Kidney (tissue), 14 donors: Measurements from ENCODE around the gene SRGN. TPM values are rescaled to one million over a fixed set of nuclear protein-coding genes. Genes with fewer than 3 reads are reported as not detected.

Source experiments
- DNase-seq, 5 donors: peaks; one replicate each; pipeline ENCODE4 v3.0.0-alpha.2; 2013 to 2020
- FAIRE-seq: peaks from 2 replicates; lab custom pipeline; 2012; peaks lifted over from hg19 to GRCh38; lab: Jason Lieb, UNC
- H3K27ac ChIP-seq, 2 donors: one replicate each; pipeline ENCODE4 v1.7.0; 2013; ENCODE audit warnings: low read depth in 2 of 2, low read length in 2 of 2, inconsistent platforms in 1 of 2
- H3K27me3 ChIP-seq: one replicate; pipeline ENCODE4 v1.7.1; 2013; ENCODE audit warnings: low read length, inconsistent platforms; ENCODE audit not compliant: control insufficient read depth, insufficient read depth
- H3K36me3 ChIP-seq, 3 donors: one replicate each; pipeline versions ENCODE4 v1.7.0 to v1.7.1; 2013; ENCODE audit warnings: low read length in 3 of 3, control low read depth in 1 of 3, inconsistent platforms in 1 of 3; ENCODE audit not compliant: insufficient read depth in 3 of 3, control insufficient read depth in 2 of 3
- H3K4me1 ChIP-seq, 3 donors: one replicate each; pipeline versions ENCODE4 v1.7.0 to v1.7.1; 2013; ENCODE audit warnings: low read length in 3 of 3, inconsistent platforms in 1 of 3, low read depth in 1 of 3; ENCODE audit not compliant: control insufficient read depth in 2 of 3, insufficient read depth in 2 of 3
- H3K4me3 ChIP-seq, 3 donors: one replicate each; pipeline versions ENCODE4 v1.7.0 to v1.8.1; 2013; ENCODE audit warnings: low read length in 3 of 3, control low read depth in 1 of 3, inconsistent platforms in 1 of 3
- H3K9ac ChIP-seq, 3 donors: one replicate each; pipeline versions ENCODE4 v1.7.0 to v1.7.1; 2013; ENCODE audit warnings: low read length in 3 of 3, control low read depth in 1 of 3, inconsistent platforms in 1 of 3
- H3K9me3 ChIP-seq, 3 donors: one replicate each; pipeline versions ENCODE4 v1.7.0 to v1.7.1; 2013; ENCODE audit warnings: low read length in 3 of 3, control low read depth in 1 of 3, inconsistent platforms in 1 of 3; ENCODE audit not compliant: control insufficient read depth in 2 of 3, insufficient read depth in 1 of 3
- intact Hi-C: fragments of 100-400 bp; cut with DNase I; formaldehyde crosslinking; loops from one replicate; pipeline ENCODE4 v1.11.1; 2022
- polyA plus RNA-seq: library from polyadenylated mRNA; stranded (reverse); fragments of 350-450 nt; fragmentation: Illumina TruSeq; extraction: RNeasy Lipid Tissue Mini Kit (QIAGEN cat#74804); gene quantifications from one replicate; pipeline ENCODE4 v1.2.3, GENCODE V29; 2014; ENCODE audit warnings: low read depth, low replicate concordance; ENCODE audit not compliant: insufficient read depth
- total RNA-seq: library from RNA; stranded (reverse); fragmentation: NEBNext Ultra II Directional; extraction: Animal tissue kit (Norgen Biotek cat#: 25700); gene quantifications from one replicate; pipeline ENCODE4 v1.2.1, GENCODE V29; 2021
- TF ChIP-seq, protein P1 (sequence below): IDR thresholded peaks from 3 replicates; pipeline ENCODE4 v1.5.1; 2012; ENCODE audit warnings: mild to moderate bottlenecking, moderate library complexity, borderline replicate concordance; ENCODE audit not compliant: insufficient read depth; ENCODE audit errors: extremely low read depth
- donor health status: control.
- donor health status: control.
- donor health status: control.
- donor health status: control.
- donor health status: control.
- donor health status: DM: yes; HTN: yes; CAD: no.
- donor health status: Normal renal cell carcinoma (clear cell type).

SRGN gene
- total and polyA plus RNA-seq, 2 donors from 2014 or later, result 65.7 to 130 TPM

GRCh38 chr10:69124563-69125268 lies 36.8 kb downstream of the SRGN start:
- Histone ChIP-seq H3K4me3 (peak overlapping the region; percentile 89 to 93 (median 91)), H3K9me3 (no peaks in the 10 kb centered on the region), H3K9ac (peak overlapping the region; percentile 77 to 95 (median 92)), H3K4me1 (peaks cover 0 to 5% (median 2%) of the 10 kb centered on the region in 3 donors), H3K36me3 (no peaks in the 10 kb centered on the region), H3K27ac (peak overlapping the region; percentile 78 to 93), H3K27me3 (no peaks in the 10 kb centered on the region)
- DNase-seq (peak in 4 of 5 donors; percentile 67 to 83 (median 76)), FAIRE-seq (no peak)
- TF ChIP-seq, protein P1, sequence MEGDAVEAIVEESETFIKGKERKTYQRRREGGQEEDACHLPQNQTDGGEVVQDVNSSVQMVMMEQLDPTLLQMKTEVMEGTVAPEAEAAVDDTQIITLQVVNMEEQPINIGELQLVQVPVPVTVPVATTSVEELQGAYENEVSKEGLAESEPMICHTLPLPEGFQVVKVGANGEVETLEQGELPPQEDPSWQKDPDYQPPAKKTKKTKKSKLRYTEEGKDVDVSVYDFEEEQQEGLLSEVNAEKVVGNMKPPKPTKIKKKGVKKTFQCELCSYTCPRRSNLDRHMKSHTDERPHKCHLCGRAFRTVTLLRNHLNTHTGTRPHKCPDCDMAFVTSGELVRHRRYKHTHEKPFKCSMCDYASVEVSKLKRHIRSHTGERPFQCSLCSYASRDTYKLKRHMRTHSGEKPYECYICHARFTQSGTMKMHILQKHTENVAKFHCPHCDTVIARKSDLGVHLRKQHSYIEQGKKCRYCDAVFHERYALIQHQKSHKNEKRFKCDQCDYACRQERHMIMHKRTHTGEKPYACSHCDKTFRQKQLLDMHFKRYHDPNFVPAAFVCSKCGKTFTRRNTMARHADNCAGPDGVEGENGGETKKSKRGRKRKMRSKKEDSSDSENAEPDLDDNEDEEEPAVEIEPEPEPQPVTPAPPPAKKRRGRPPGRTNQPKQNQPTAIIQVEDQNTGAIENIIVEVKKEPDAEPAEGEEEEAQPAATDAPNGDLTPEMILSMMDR, result no peak
- intact Hi-C loops, result no loop called here

GRCh38 chr10:69125554-69125953 lies 37.7 kb downstream of the SRGN start:
- Histone ChIP-seq H3K4me3 (peak overlapping the region in 2 of 3 donors; percentile 91 to 93), H3K9me3 (no peaks in the 10 kb centered on the region), H3K9ac (no peak overlapping the region), H3K4me1 (peaks cover 0 to 5% (median 2%) of the 10 kb centered on the region in 3 donors), H3K36me3 (no peaks in the 10 kb centered on the region), H3K27me3 (no peaks in the 10 kb centered on the region), H3K27ac (no peak overlapping the region)
- no peak for DNase-seq
- TF ChIP-seq, protein P1, result no peak
- FAIRE-seq, result no peak
- intact Hi-C loops, result no loop called here

GRCh38 chr10:69130251-69130650 lies 42.3 kb downstream of the SRGN start:
- Histone ChIP-seq H3K27ac (no peak overlapping the region), H3K9ac (no peak overlapping the region), H3K4me3 (no peak overlapping the region), H3K4me1 (peaks cover 0 to 2% (median 0%) of the 10 kb centered on the region in 3 donors), H3K9me3 (no peaks in the 10 kb centered on the region), H3K27me3 (no peaks in the 10 kb centered on the region), H3K36me3 (peaks cover 0 to 2% (median 0%) of the 10 kb centered on the region in 3 donors)
- intact Hi-C loops, result no loop called here
- FAIRE-seq (no peak), DNase-seq (no peak)
- TF ChIP-seq, protein P1, result no peak
